Hepatocyte (in vitro differentiated cells): ENCODE data around the gene ABCD4. TPM values are rescaled to one million over a fixed set of nuclear protein-coding genes. Genes with fewer than 3 reads are reported as not detected.

Source experiments
- DNase-seq: peaks from one replicate; pipeline ENCODE4 v3.0.0-alpha.2; 2016; ENCODE audit warnings: low spot score
- H2AFZ ChIP-seq: fragments of 200-600 bp; sonication (generic); 2 replicates; pipeline ENCODE4 v1.6.0; 2016; ENCODE audit warnings: antibody characterized with exemption, mild to moderate bottlenecking
- H3K27ac ChIP-seq: fragments of 200-600 bp; sonication (generic); 2 replicates; pipeline ENCODE4 v1.5.1; 2016; ENCODE audit warnings: mild to moderate bottlenecking
- H3K27me3 ChIP-seq: fragments of 200-600 bp; sonication (generic); 2 replicates; pipeline ENCODE4 v1.6.1; 2016
- H3K36me3 ChIP-seq: fragments of 200-600 bp; sonication (generic); replicated peaks from 2 replicates; pipeline ENCODE4 v1.5.1; 2016; ENCODE audit warnings: low read depth; ENCODE audit not compliant: insufficient read depth
- H3K4me1 ChIP-seq: fragments of 200-600 bp; sonication (generic); 2 replicates; pipeline ENCODE4 v1.5.1; 2016; ENCODE audit warnings: mild to moderate bottlenecking, moderate library complexity; ENCODE audit not compliant: insufficient read depth
- H3K4me2 ChIP-seq: fragments of 200-600 bp; sonication (generic); 2 replicates; pipeline ENCODE4 v1.6.0; 2016
- H3K4me3 ChIP-seq: fragments of 200-600 bp; sonication (generic); 2 replicates; pipeline ENCODE4 v1.5.1; 2016; ENCODE audit warnings: mild to moderate bottlenecking
- H3K79me2 ChIP-seq: fragments of 200-600 bp; sonication (generic); 2 replicates; pipeline ENCODE4 v1.6.0; 2017; ENCODE audit warnings: mild to moderate bottlenecking
- H3K9me2 ChIP-seq: fragments of 200-600 bp; sonication (generic); replicated peaks from 2 replicates; pipeline ENCODE4 v1.6.0; 2017; ENCODE audit warnings: mild to moderate bottlenecking; ENCODE audit not compliant: insufficient read depth
- H3K9me3 ChIP-seq: fragments of 200-600 bp; sonication (generic); 2 replicates; pipeline ENCODE4 v1.5.1; 2016; ENCODE audit warnings: low read depth, mild to moderate bottlenecking
- H4K20me1 ChIP-seq: fragments of 200-600 bp; sonication (generic); 2 replicates; pipeline ENCODE4 v1.6.0; 2016; ENCODE audit warnings: mild to moderate bottlenecking; ENCODE audit not compliant: insufficient read depth, poor library complexity, severe bottlenecking
- EZH2 ChIP-seq: fragments of 200-600 bp; sonication (generic); IDR thresholded peaks from 2 replicates; pipeline ENCODE4 v1.6.1; 2016; ENCODE audit warnings: antibody characterized with exemption, mild to moderate bottlenecking, borderline replicate concordance
- EZH2phosphoT487 ChIP-seq: fragments of 200-600 bp; sonication (generic); IDR thresholded peaks from one replicate; pipeline ENCODE4 v1.6.1; 2018; ENCODE audit warnings: antibody characterized with exemption, mild to moderate bottlenecking, low read depth, moderate library complexity; ENCODE audit not compliant: unreplicated experiment, severe bottlenecking
- WGBS: methylation state at CpG from one replicate; pipeline ENCODE4 v1.1.6; 2016; ENCODE audit warnings: low lambda C conversion rate; ENCODE audit errors: missing lambda C conversion rate; 5-methylcytosine and 5-hydroxymethylcytosine counted together
- polyA plus RNA-seq: library from polyadenylated mRNA; unstranded; fragments of >200 nt; fragmentation: Nextera tagmentation; extraction: Ambion mirVana; gene quantifications from 2 replicates; pipeline ENCODE4 v1.2.1, GENCODE V29; 2016
- total RNA-seq: library from RNA; depleted of rRNA; stranded (reverse); fragments of >200 nt; gene quantifications from 2 replicates; pipeline ENCODE4 v1.2.3, GENCODE V29; 2014
- TF ChIP-seq, protein P1 (sequence below): fragments of 200-600 bp; sonication (generic); IDR thresholded peaks from 2 replicates; pipeline ENCODE4 v1.5.1; 2016; ENCODE audit warnings: antibody characterized with exemption, mild to moderate bottlenecking; ENCODE audit not compliant: poor library complexity

Gene ABCD4
- total and polyA plus RNA-seq, 2 experiments from 2014 or later = 44.0 to 71.9 TPM

DNA sequence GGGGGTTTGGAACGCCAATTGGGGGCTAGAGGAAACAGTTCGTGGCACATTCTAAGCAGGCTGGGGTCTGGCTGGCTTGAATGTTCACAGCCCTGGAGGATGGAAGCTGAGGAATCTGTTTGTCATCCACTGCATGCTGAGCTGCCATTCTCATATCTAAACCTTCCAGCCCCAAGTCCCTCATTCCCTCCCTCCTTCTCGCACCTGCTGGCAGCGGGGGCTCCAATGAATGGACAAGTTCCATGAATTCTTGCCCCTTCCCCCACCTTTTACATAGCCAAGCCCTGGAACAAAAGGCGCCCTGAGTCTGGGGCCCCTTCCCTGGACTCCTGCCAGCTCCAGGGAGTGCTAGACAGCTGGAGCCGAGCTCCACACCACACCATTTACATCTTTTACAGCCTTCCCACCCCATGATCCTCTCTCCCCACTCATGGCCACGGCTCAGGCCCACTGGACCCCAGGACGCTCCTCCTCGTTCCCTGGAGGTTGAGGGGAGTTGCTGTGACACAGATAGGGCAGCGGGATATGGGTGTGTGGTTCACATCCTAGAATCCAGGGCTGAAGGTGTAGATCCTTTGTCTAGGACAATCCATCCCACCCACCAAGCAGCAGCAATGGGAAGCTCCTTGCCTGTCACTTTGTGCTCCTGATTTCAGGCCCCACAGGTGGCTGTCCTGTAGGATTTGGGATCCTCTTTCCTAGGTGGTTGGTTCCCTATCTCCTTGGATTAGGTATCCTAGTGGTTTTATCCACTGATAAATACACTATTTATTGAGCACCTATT lies 23.8 kb upstream of the ABCD4 start:
- Histone ChIP-seq H3K4me1 (peaks cover 14% of the 10 kb centered on the region), H2AFZ (peak overlapping the region; percentile 52), H4K20me1 (no peaks in the 10 kb centered on the region), H3K4me3 (no peak overlapping the region), H3K9me3 (no peaks in the 10 kb centered on the region), H3K27ac (peak overlapping the region; percentile 26), H3K79me2 (no peaks in the 10 kb centered on the region), H3K9me2 (no peaks in the 10 kb centered on the region), H3K4me2 (peak overlapping the region; percentile 51), H3K27me3 (no peaks in the 10 kb centered on the region), H3K36me3 (no peaks in the 10 kb centered on the region)
- TF ChIP-seq EZH2phosphoT487 (no peak), EZH2 (no peak)
- TF ChIP-seq, protein P1, sequence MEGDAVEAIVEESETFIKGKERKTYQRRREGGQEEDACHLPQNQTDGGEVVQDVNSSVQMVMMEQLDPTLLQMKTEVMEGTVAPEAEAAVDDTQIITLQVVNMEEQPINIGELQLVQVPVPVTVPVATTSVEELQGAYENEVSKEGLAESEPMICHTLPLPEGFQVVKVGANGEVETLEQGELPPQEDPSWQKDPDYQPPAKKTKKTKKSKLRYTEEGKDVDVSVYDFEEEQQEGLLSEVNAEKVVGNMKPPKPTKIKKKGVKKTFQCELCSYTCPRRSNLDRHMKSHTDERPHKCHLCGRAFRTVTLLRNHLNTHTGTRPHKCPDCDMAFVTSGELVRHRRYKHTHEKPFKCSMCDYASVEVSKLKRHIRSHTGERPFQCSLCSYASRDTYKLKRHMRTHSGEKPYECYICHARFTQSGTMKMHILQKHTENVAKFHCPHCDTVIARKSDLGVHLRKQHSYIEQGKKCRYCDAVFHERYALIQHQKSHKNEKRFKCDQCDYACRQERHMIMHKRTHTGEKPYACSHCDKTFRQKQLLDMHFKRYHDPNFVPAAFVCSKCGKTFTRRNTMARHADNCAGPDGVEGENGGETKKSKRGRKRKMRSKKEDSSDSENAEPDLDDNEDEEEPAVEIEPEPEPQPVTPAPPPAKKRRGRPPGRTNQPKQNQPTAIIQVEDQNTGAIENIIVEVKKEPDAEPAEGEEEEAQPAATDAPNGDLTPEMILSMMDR = no peak
- DNase-seq = peak; percentile 68
- 18% methylated on average over 10 of the region's 10 CpGs for WGBS

DNA sequence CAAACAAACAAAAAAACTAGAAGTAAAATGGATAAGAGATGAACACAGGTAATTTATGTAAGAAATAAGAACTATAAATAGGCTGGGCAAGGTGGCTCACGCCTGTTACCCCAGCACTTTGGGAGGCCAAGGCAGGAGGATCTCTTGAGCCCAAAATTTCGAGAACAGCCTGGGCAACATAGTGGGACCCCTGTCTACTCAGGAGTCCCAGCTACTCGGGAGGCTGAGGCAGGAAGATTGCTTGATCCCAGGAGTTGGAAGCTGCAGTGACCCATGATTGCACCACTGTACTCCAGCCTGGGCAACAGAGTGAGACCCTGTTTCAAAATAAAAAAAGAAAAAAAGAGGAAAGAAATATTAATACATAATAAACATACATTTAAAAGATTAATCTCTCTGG lies 22.7 kb upstream of the ABCD4 start:
- DNase-seq = no peak
- no peak overlapping the region for H3K4me3 ChIP-seq
- no peaks in the 10 kb centered on the region for H3K9me2 ChIP-seq
- H3K36me3 ChIP-seq = no peaks in the 10 kb centered on the region
- TF ChIP-seq EZH2 (no peak), EZH2phosphoT487 (no peak)
- TF ChIP-seq, protein P1 = no peak
- no peak overlapping the region for H3K4me2 ChIP-seq
- H3K27ac ChIP-seq = no peak overlapping the region
- H3K9me3 ChIP-seq = no peaks in the 10 kb centered on the region
- no peak overlapping the region for H2AFZ ChIP-seq
- no peaks in the 10 kb centered on the region for H4K20me1 ChIP-seq
- WGBS = 92% methylated on average over 3 of the region's 3 CpGs
- peaks cover 14% of the 10 kb centered on the region for H3K4me1 ChIP-seq
- no peaks in the 10 kb centered on the region for H3K79me2 ChIP-seq
- H3K27me3 ChIP-seq = no peaks in the 10 kb centered on the region

DNA sequence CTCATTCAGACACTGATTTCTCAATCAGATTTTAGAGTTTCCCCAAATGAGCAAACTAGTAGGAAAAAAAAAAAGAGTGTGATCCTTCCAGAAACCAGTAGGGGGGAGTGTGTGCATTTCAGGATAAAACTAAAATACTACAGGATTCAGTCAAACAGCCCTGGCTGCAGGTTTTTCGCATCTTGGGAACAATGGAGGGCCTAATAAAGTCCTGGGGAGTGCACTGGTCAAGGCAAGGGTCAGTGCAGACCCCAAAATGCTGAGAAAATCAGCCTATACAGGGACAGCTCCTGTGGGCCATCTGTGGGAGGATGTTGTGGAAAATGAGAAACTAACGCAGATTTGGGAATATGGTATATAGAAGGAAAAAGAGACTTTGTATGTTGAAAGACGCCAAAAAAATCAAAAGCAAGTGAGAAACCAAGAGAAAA lies 22.2 kb upstream of the ABCD4 start:
- Histone ChIP-seq H3K36me3 (no peaks in the 10 kb centered on the region), H3K9me2 (no peaks in the 10 kb centered on the region), H3K4me2 (no peak overlapping the region), H3K4me1 (peaks cover 14% of the 10 kb centered on the region), H3K27me3 (no peaks in the 10 kb centered on the region), H3K9me3 (no peaks in the 10 kb centered on the region), H3K27ac (no peak overlapping the region), H4K20me1 (no peaks in the 10 kb centered on the region), H3K79me2 (no peaks in the 10 kb centered on the region), H3K4me3 (no peak overlapping the region), H2AFZ (no peak overlapping the region)
- 72% methylated on average over 3 of the region's 3 CpGs for WGBS
- peak; percentile 56 for DNase-seq
- TF ChIP-seq, protein P1 = peak; percentile 68
- TF ChIP-seq EZH2phosphoT487 = no peak
